GM21576 (cell line): ENCODE measurements around the gene LENEP.

ENCODE experiments used
- ATAC-seq: cut with Tn5 transposase; IDR thresholded peaks from one replicate; pipeline ENCODE4 v1.9.1; 2021; ENCODE audit warnings: mild to moderate bottlenecking, moderate library complexity; ENCODE audit not compliant: unreplicated experiment

LENEP gene, protein sequence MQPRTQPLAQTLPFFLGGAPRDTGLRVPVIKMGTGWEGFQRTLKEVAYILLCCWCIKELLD

DNA sequence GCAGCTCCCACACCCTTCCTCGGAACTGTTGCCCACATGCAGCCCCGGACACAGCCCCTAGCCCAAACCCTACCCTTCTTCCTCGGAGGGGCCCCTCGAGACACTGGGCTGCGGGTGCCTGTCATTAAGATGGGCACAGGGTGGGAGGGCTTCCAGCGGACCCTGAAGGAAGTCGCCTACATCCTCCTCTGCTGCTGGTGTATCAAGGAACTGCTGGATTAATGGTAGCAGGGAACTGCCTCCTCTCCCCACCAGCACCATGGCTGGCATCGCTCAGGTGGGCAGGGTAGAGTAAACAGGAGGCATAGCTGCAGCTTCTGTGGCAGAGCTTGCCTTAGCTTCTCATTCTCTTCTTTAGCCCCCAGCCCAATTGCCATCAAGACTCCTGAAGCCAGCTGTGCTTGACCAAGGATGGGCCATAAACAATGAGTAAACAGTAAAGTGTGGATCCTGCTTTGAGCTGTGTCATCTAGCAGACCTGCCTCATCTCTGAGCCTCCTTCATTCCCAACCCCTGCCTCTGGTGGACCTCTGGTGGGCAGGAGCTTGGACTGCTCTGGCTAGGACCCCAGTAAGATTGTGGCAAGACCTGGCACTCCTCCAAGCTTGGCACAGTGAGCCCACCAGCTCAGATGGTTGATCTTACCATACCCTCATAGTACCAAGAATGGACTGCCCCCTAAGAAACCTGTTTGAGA lies at the start of gene LENEP:
LENEP (plus strand) TSS at position 15 of the 697 bp plus-strand sequence; CDS start at position 37, 22 bp downstream.
- no peak for ATAC-seq

DNA sequence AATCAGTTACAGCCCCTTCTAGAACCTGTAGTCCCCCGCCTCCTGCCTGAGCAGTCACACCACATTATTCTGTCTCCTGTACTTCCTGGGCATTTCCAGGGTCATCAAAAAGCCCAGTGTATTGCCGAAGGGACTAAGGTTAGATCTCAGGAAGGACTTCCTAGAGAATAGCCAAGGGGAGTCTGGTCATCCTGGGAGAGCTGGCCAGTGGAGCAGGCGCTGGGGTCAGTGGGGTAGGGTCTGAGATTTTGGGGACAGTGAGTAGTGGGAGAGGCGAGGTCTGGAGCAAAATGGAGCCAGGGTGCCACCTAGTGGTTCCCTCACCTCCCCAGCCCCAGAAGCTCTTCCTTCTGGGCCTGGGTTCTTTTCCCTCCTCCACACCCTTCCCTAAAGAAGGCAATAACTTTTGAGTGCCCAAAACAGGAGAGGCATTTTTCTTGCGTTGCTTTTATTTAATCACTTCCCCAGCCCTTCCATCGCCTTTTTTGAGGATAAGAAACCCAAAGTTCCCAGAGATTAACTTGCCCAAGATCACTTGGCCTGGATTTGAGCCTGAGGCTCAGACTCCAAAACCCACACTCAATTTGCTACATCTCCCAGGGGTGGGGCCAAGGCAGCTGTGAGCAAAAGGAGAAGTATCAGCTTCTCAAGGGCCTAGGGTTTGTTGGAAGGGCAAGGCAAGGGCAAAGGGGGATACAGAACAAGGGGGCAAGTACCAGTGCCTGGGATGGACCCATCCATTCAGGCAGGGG lies 49.6 kb upstream of the LENEP start:
- ATAC-seq: no peak

- no peak for ATAC-seq
These were observed 48.8 kb upstream of the LENEP start for GRCh38 chr1:154944401-154945159.

DNA sequence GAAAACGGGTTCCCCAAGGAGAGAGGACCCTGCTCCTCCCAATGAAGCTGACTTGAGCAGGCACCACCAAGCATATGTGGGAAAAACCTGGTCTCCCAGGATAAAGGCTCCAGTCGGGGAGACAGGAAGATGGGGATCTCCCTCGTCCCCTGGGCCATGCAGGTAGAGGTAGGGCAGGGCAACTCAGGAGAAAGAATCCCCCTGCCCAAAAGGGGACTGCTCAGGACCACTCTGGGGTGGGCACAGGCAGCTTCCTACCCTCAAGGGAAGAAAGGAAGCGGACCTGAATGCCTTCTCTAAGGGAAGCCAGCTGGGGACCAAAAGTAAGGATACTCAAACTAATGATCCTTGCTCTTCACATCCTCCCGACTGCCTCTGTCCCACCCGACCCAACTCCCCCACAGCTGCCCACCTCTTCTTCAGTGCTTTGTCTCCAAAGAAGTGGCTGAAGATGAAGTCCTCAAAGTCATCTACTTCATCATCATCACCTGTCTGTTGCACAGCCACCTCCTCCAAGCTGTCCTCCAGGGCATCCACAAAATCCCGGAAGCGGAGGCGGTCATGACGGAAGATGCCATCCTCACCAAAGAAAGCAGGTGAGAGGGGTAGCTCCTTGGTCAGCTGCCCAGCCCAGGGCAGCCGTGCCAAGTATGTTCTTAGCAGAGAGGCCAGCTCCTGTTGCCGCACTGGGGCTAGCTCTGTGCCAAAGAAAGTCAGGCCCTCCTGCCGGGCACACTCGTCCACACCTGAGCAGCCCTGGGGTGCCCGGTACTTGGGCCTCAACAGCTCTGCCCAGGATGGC lies 48.0 kb upstream of the LENEP start:
- ATAC-seq: no peak

DNA sequence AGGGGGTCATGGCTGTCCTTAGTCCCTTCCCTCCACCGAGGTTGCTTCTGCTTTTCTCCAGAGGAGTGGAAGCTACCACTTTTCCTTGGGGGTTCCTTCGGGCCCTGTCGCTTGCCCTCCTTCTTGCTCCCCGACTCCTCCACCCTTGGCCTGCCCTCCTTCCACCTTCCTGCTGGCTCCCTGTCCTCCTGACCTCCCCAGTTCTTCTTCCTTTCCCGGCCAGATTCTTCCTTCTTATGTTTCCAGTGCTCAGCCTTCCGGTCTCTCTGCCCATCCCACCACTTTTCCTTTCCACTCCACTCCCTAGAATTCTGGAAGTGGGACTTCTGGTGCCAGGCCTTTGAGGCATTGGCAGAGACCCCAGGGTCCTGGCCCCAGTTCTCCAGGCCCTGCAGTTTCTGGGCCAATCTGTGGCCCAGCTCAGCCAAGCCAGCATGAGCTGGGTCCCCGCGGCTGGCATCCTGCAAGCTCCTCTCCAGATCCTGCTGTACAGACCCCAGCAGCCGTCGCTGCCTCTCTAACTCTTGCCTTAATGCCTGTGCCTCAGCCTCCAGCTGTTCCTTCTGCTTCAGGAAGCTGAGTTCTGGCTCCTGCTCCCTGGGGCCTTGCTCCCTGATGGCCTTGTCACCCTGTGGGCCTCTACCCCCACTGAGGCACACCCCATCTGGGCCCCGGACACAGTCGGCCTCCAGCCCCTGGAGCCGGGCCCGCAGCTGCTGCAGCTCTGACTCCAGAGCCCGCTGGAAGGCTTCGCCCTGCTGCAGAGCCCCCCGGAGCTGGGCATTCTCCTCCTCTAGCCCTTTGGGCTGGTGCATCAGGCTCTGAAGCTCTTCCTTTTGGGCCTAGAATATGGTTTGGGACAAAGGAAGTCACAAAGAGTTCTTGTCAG lies 47.2 kb upstream of the LENEP start:
- no peak for ATAC-seq

DNA sequence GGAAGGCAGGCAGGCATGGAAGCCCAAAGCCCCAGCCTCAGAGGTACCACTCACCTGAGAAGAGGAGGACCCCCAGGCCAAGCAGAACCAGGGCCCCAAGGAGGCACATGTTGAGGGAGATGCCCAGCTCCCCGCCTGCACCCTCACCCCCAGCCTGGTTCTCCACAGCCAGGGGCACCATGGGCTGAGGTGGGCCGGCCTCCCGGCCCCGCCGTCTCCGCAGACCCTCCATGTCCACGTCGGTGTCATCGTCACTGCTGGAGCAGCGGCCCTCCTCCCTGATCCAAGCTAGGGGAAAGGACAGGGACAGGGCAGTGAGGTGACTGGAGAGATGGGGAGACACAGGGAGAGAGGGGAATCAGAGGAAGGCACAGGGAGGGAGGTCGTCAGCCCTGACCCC lies 45.3 kb upstream of the LENEP start:
- no peak for ATAC-seq

DNA sequence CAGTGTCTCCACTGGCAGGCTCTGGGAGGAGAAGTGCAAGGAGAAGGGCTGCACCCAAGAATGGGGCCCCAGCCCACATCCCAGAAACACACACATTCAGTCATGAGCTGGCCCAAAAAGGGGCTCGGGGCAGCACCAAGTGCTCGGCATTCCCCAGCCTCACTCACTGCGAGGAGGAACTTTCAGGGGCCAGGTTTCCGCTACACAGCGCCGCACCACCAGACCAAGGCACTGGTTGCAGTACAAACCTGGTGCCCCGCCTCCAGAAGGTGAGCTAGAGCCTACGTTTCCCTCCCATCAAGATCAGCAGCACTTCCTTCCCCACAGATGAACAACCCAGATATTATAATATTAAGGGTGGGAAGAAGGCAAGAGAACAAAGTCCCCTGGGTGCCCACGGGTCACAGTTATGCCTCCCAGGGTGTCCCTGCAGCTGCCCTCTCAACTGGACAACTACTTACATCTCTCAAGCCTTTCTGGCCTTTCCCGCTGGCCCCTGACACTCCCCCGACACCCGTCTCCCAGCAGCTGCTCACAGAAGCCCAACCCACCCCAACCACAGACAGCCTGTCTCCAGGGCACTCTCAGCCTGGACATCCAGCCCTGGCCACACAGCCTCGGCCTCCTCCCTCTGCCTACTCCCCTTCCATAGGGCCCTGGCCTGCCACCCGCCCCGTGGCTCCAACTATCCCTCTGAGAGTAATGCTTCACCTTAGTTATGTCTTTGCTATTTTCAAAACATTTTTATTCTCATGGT lies 41.3 kb upstream of the LENEP start:
- no peak for ATAC-seq

- ATAC-seq: no peak
These were observed 40.7 kb upstream of the LENEP start for GRCh38 chr1:154952664-154953063.

DNA sequence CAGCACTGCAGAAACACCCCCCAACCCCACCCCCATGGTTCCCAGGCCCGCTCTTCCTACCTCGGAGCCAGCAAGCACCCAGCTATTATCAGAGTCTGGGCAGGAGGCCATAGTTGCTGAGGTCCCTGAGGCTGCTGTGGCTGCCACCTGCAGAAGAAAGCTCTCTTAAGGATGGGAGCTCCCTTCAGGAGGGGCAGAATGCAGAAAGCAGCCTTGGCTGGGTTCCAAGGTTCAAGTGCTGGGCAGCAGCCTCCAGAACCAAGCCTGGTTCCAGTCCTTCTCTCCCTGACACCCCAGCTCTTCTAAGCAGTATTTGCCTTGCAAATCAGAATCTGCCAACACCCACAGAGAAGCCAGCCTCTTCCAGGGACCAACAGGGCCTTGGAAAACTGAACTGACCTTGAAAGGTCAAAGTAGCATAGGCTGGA lies 39.8 kb upstream of the LENEP start:
- no peak for ATAC-seq

- ATAC-seq: no peak
These were observed 38.8 kb upstream of the LENEP start for GRCh38 chr1:154954541-154954940.

DNA sequence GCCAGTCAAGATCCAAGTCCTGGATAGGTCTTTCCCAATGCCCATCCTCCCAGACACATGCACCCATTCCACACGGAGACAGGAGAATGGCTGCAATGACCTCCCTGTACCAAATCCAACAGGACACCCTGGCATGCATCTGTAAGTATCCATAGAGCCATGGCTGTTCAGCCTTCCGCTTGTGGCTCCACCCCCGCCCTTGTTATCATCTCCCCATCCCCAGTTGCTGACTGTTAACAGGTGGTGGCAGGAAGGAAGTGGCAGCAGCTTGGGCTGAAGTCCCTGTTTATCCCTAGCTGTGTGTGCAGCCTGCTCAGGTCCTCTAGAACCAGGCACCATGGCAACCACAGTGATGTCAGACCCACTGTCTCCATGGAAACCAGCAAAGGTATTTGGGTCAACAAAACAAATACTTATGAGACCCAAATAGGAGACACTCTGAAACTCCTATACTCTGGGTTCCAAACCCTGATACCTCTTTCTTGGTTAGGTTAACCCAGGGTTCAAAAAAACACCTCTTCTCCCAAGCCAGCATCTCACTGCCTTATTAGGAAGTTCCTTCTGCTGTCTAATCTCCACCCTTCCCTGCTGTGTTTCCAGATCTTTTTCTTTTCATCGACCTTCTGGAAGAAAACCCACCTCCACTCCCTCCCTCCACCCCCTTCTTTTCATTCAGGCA lies 38.2 kb upstream of the LENEP start:
- ATAC-seq: peak; percentile 68

- peak; percentile 52 for ATAC-seq
These were observed 37.5 kb upstream of the LENEP start, which contains the start of gene PBXIP1 for GRCh38 chr1:154955718-154956543. PBXIP1 (minus strand) TSS chr1:154956099; CDS start chr1:154953721, 2,378 bp downstream.

DNA sequence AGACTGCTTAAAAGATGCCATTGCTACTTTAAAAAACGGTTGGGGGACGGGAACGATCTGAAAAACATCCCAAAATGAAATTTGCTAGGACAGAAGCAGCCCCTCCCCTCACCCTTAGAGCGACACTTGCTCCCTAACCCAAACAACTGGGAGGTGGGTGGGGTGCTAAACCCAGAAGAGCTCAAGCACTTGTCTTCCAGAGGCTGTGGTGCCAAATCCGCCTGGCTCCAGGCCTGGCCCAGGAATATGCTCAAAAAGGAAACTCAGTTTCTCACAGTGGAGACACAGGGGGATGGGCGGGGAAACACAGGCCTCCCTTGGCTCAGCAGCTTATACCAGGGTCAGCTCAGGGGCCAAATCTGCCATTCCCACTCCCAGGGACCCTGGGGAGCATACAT lies 36.8 kb upstream of the LENEP start:
- ATAC-seq: no peak

- ATAC-seq: no peak
These were observed 36.2 kb upstream of the LENEP start for GRCh38 chr1:154957091-154957657.

DNA sequence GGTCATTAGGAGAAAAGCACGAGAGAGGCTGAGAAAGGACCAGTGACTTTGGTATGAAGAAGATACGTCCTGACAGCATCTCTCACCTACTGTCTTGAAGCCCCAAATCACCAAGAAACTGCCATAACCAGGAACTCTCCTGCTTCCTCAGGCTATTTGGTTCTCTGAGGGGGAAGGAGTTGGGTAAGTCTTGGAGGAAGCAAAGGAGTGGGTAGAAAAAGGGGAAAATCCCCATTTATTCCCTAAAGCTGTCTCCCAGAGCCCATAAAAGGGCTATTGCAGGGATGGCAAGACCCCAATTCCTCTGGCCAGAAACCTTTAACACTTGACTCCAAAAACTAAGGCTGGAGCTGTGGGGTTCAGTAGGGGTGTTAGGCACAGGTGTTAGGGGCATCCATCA lies 35.4 kb upstream of the LENEP start:
- no peak for ATAC-seq

DNA sequence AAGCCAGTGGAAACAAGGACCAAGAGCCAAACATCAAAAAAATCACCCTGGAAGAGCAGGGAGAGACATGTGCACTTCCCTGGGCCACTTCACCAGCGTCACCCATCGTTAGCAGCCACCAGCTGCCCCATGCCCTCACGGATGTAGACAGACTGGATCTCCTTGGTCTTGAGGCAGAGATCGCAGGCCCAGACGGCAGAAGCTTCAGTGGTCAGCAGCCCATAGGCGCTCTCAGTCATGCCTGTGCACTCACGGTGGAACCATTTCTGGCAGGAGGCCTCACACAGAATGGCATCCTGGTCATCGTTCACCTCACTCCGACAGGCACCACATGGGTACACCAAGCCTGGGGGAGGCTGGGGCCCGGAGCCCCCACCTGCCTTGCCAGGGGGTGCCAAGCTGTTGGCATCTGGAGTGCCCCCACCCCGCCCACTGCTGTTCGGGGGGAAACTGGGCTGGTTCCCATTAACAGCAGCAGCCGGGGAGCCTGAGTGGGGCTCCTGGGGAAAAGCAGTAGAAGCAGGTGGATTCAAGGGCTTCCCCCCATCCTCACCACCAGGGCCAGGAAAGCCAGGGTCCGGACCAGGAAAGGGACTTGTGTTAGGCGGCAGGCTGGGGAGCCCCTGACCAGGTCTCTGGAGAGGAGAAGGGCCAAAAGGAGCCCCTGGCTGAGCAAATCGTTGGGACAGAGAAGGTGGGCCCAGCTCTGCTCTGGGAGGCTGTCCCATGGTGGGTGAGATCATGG lies 34.5 kb upstream of the LENEP start:
- no peak for ATAC-seq

GRCh38 chr1:154959426-154959780 lies 34.0 kb upstream of the LENEP start:
- no peak for ATAC-seq
